Measurements from ENCODE around the gene SCN2B.

Gene SCN2B

GRCh38 chr11:118156531-118157185, 19.8 kb downstream of the SCN2B start (continued):
- no peak for TF ChIP-seq ZNF280C (tag by site-specific recombination; IDR thresholded peaks at IDR 0.05)
- peak; percentile 87 for TF ChIP-seq GLIS1 (tag by site-specific recombination; IDR thresholded peaks at IDR 0.05)
- no peak for TF ChIP-seq ZNF24 (tag by site-specific recombination; IDR thresholded peaks at IDR 0.05)
- no peak for TF ChIP-seq ZNF133 (tag by site-specific recombination; IDR thresholded peaks at IDR 0.05)
- no peak for TF ChIP-seq ZNF792 (tag by site-specific recombination; IDR thresholded peaks at IDR 0.05)
- no peak for TF ChIP-seq ZNF571 (tag by site-specific recombination; IDR thresholded peaks at IDR 0.05)
- no peak for TF ChIP-seq RBAK (tag by site-specific recombination; IDR thresholded peaks at IDR 0.05)
- TF ChIP-seq ZBTB26 (tag by site-specific recombination; optimal IDR thresholded peaks at IDR 0.05): no peak
- no peak for TF ChIP-seq ZNF548 (tag by site-specific recombination; IDR thresholded peaks at IDR 0.05)
- TF ChIP-seq, protein P1, sequence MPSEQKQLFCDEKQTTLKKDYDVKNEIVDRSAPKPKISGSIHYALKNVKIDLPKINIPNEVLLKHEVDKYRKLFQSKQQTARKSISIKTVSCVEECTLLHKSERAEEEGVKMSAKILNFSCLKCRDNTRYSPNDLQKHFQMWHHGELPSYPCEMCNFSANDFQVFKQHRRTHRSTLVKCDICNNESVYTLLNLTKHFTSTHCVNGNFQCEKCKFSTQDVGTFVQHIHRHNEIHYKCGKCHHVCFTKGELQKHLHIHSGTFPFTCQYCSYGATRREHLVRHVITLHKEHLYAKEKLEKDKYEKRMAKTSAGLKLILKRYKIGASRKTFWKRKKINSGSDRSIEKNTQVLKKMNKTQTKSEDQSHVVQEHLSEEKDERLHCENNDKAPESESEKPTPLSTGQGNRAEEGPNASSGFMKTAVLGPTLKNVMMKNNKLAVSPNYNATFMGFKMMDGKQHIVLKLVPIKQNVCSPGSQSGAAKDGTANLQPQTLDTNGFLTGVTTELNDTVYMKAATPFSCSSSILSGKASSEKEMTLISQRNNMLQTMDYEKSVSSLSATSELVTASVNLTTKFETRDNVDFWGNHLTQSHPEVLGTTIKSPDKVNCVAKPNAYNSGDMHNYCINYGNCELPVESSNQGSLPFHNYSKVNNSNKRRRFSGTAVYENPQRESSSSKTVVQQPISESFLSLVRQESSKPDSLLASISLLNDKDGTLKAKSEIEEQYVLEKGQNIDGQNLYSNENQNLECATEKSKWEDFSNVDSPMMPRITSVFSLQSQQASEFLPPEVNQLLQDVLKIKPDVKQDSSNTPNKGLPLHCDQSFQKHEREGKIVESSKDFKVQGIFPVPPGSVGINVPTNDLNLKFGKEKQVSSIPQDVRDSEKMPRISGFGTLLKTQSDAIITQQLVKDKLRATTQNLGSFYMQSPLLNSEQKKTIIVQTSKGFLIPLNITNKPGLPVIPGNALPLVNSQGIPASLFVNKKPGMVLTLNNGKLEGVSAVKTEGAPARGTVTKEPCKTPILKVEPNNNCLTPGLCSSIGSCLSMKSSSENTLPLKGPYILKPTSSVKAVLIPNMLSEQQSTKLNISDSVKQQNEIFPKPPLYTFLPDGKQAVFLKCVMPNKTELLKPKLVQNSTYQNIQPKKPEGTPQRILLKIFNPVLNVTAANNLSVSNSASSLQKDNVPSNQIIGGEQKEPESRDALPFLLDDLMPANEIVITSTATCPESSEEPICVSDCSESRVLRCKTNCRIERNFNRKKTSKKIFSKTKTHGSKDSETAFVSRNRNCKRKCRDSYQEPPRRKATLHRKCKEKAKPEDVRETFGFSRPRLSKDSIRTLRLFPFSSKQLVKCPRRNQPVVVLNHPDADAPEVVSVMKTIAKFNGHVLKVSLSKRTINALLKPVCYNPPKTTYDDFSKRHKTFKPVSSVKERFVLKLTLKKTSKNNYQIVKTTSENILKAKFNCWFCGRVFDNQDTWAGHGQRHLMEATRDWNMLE (tag by site-specific recombination; conservative IDR thresholded peaks at IDR 0.05; ENCODE audit: low read depth): no peak
- no peak for TF ChIP-seq ZBTB44 (tag by site-specific recombination; IDR thresholded peaks at IDR 0.05)
- no peak for TF ChIP-seq ZNF560 (tag by site-specific recombination; IDR thresholded peaks at IDR 0.05; ENCODE audit: borderline replicate concordance)
- TF ChIP-seq ZNF549 (tag by site-specific recombination; IDR thresholded peaks at IDR 0.05): no peak
- TF ChIP-seq ZNF677 (tag by site-specific recombination; IDR thresholded peaks at IDR 0.05): no peak
- no peak for TF ChIP-seq ZNF544 (tag by site-specific recombination; IDR thresholded peaks at IDR 0.05)
- TF ChIP-seq ZSCAN23 (tag by site-specific recombination; IDR thresholded peaks at IDR 0.05): no peak
- no peak for TF ChIP-seq ZNF777 (tag by site-specific recombination; IDR thresholded peaks at IDR 0.05; ENCODE audit: borderline replicate concordance)
- TF ChIP-seq GLIS2 (tag by site-specific recombination; IDR thresholded peaks at IDR 0.05): peak; percentile 77
- no peak for TF ChIP-seq ZBTB20 (tag by site-specific recombination; IDR thresholded peaks at IDR 0.05)
- TF ChIP-seq HIC1 (tag by site-specific recombination; IDR thresholded peaks at IDR 0.05): no peak
- TF ChIP-seq, protein P2, sequence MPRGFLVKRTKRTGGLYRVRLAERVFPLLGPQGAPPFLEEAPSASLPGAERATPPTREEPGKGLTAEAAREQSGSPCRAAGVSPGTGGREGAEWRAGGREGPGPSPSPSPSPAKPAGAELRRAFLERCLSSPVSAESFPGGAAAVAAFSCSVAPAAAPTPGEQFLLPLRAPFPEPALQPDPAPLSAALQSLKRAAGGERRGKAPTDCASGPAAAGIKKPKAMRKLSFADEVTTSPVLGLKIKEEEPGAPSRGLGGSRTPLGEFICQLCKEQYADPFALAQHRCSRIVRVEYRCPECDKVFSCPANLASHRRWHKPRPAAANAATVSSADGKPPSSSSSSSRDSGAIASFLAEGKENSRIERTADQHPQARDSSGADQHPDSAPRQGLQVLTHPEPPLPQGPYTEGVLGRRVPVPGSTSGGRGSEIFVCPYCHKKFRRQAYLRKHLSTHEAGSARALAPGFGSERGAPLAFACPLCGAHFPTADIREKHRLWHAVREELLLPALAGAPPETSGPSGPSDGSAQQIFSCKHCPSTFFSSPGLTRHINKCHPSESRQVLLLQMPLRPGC (tag by site-specific recombination; IDR thresholded peaks at IDR 0.05): no peak
- no peak for TF ChIP-seq ZNF404 (tag by site-specific recombination; IDR thresholded peaks at IDR 0.05)
- TF ChIP-seq GLI4 (tag by site-specific recombination; IDR thresholded peaks at IDR 0.05): no peak

Data from HEK293 (cell line).